Measurements from ENCODE around the gene INO80B. TPM values are rescaled to one million over a fixed set of nuclear protein-coding genes. Genes with fewer than 3 reads are reported as not detected.
"Not testable (repeated sequence)": the region's sequence is repeated elsewhere in the genome, so short reads cannot be mapped to it uniquely, and the experiment has no call there.

INO80B gene
- total RNA-seq, 2 experiments from 2014 or later, result 41.3 to 41.8 TPM

DNA sequence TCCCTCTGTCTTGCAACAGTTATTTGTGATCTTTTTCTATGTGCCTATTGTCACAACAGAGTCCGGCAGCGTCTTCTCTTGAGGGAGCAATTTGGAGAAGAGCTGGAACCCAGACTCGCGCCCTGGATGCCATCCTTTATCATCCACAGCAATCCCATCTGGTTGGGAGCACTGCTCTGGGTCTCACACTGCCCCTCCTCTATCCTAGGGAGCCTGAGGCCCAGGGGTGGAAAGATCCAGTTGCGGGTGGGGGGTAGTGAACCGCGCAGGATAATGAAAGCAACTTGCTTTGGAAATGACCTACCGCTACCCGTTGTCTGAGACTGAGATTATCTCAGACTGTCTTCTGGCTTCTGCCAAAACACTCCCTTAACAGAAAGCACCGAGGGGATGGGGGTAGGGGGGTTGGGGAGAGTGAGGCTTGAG is 4.1 kb downstream of the INO80B start:
- Mint-ChIP-seq H3K4me3 (peak overlapping the region; percentile 95), H3K4me1 (ENCODE audit: low read depth) (peaks cover 65% of the 10 kb centered on the region), H3K36me3 (ENCODE audit: low read depth) (peaks cover 40% of the 10 kb centered on the region), H3K27me3 (no peaks in the 10 kb centered on the region), H3K9me3 (no peaks in the 10 kb centered on the region), H3K27ac (peak overlapping the region; percentile 98)
- POLR2A ChIA-PET, result interaction anchor here (0.6 to 6.5 kb wide), 24 partner anchors 12 to 721 kb away, joined by 3 to 225 read pairs (median 6); partner anchors contain the start of genes AUP1, C2orf81, CCDC142 and HTRA2
- peak overlapping the region; percentile 82 to 100 for H3K27ac ChIP-seq (ENCODE audit: low read depth in 1 of 2, low read length in 2 of 2)
- intact Hi-C loops (cut with DNase I, micrococcal nuclease), result loop anchor here (1.0 to 10.0 kb wide), 3 partner anchors 13 to 1224 kb away; partner anchors contain the start of genes CCT7 (in 2 of the 2), PRADC1 (in 2 of the 2), MRPL53 (in 1 of the 2) and TTC31 (in 1 of the 2)
- H3K27me3 ChIP-seq (ENCODE audit: control insufficient read depth in 1 of 2, insufficient read depth in 2 of 2, low read length in 2 of 2), result no peaks in the 10 kb centered on the region
- H3K36me3 ChIP-seq (ENCODE audit: insufficient read depth, low read length), result peaks cover 25% of the 10 kb centered on the region
- peaks cover 46% of the 10 kb centered on the region for H3K4me1 ChIP-seq (ENCODE audit: insufficient read depth, low read length)
- peak overlapping the region; percentile 96 for H3K4me3 ChIP-seq (ENCODE audit: low read length)
- H3K9me3 ChIP-seq (ENCODE audit: control insufficient read depth in 1 of 2, insufficient read depth in 1 of 2, low read length in 2 of 2), result no peaks in the 10 kb centered on the region
- DNase-seq (peak in 1 of 14 experiments; percentile 43), ATAC-seq (ENCODE audit: poor library complexity) (no peak)
- CTCF ChIA-PET, result interaction anchor here (0.6 to 6.2 kb wide), 4 partner anchors 10 to 73 kb away, joined by 3 to 61 read pairs (median 8); partner anchors contain the start of genes CCDC142, MRPL53 and TTC31
- TF ChIP-seq, protein P1, sequence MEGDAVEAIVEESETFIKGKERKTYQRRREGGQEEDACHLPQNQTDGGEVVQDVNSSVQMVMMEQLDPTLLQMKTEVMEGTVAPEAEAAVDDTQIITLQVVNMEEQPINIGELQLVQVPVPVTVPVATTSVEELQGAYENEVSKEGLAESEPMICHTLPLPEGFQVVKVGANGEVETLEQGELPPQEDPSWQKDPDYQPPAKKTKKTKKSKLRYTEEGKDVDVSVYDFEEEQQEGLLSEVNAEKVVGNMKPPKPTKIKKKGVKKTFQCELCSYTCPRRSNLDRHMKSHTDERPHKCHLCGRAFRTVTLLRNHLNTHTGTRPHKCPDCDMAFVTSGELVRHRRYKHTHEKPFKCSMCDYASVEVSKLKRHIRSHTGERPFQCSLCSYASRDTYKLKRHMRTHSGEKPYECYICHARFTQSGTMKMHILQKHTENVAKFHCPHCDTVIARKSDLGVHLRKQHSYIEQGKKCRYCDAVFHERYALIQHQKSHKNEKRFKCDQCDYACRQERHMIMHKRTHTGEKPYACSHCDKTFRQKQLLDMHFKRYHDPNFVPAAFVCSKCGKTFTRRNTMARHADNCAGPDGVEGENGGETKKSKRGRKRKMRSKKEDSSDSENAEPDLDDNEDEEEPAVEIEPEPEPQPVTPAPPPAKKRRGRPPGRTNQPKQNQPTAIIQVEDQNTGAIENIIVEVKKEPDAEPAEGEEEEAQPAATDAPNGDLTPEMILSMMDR (IDR thresholded peaks at IDR 0.05), result no peak

DNA sequence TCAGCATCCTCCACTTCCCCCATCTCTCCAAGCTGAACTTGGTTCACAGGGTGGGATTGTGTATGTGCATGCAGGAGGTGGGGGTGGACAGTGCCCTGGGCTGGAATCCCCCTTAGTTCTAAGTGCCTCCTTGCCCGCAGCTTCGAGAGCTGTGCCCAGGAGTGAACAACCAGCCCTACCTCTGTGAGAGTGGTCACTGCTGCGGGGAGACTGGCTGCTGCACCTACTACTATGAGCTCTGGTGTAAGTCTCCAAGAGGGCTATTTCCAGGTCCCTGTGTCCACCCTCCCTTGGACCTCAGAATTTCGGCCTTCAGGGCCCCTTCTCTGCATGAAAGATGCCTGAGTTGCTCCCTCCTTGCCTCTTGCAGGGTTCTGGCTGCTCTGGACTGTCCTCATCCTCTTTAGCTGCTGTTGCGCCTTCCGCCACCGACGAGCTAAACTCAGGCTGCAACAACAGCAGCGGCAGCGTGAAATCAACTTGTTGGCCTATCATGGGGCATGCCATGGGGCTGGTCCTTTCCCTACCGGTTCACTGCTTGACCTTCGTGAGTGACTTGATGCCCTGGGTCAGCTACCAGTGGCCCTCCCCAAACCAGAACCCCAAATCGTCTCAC is 4.7 kb downstream of the INO80B start:
- peak overlapping the region in 1 of 2 donors; percentile 4 for H3K27ac ChIP-seq (ENCODE audit: low read depth in 1 of 2, low read length in 2 of 2)
- H3K27ac Mint-ChIP-seq, result peak overlapping the region; percentile 98
- H3K4me3 Mint-ChIP-seq, result peak overlapping the region; percentile 95
- peaks cover 25% of the 10 kb centered on the region for H3K36me3 ChIP-seq (ENCODE audit: insufficient read depth, low read length)
- CTCF ChIA-PET, result interaction anchor here (6.2 kb wide), 1 partner anchor 22 kb away, joined by 61 read pairs; the partner anchor contains the start of genes CCDC142 and TTC31
- H3K36me3 Mint-ChIP-seq (ENCODE audit: low read depth), result peaks cover 40% of the 10 kb centered on the region
- ATAC-seq (ENCODE audit: poor library complexity); H3K4me3 ChIP-seq (ENCODE audit: low read length); H3K27me3 Mint-ChIP-seq; H3K9me3 ChIP-seq (ENCODE audit: control insufficient read depth in 1 of 2, insufficient read depth in 1 of 2, low read length in 2 of 2); H3K9me3 Mint-ChIP-seq; H3K27me3 ChIP-seq (ENCODE audit: control insufficient read depth in 1 of 2, insufficient read depth in 2 of 2, low read length in 2 of 2): not testable (repeated sequence)
- intact Hi-C loops (cut with DNase I, micrococcal nuclease), result loop anchor here (10.0 kb wide), 1 partner anchor 1225 kb away; the partner anchor contains the start of genes CCT7 (in 2 of the 2) and PRADC1 (in 2 of the 2)
- H3K4me1 Mint-ChIP-seq (ENCODE audit: low read depth), result peaks cover 66% of the 10 kb centered on the region
- POLR2A ChIA-PET, result interaction anchor here (1.7 to 6.5 kb wide), 6 partner anchors 11 to 115 kb away, joined by 5 to 225 read pairs (median 24); partner anchors contain the start of genes C2orf81, CCDC142, MRPL53 and PCGF1
- peak in 1 of 14 experiments; percentile 23 for DNase-seq
- H3K4me1 ChIP-seq (ENCODE audit: insufficient read depth, low read length), result peaks cover 48% of the 10 kb centered on the region

DNA sequence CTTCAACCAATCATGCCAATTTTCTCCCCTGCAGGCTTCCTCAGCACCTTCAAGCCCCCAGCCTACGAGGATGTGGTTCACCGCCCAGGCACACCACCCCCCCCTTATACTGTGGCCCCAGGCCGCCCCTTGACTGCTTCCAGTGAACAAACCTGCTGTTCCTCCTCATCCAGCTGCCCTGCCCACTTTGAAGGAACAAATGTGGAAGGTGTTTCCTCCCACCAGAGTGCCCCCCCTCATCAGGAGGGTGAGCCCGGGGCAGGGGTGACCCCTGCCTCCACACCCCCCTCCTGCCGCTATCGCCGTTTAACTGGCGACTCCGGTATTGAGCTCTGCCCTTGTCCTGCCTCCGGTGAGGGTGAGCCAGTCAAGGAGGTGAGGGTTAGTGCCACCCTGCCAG is 5.3 kb downstream of the INO80B start:
- CTCF ChIA-PET; H3K27me3 Mint-ChIP-seq; H3K9me3 ChIP-seq (ENCODE audit: control insufficient read depth in 1 of 2, insufficient read depth in 1 of 2, low read length in 2 of 2); DNase-seq; ATAC-seq (ENCODE audit: poor library complexity); intact Hi-C loops (cut with DNase I, micrococcal nuclease); H3K27me3 ChIP-seq (ENCODE audit: control insufficient read depth in 1 of 2, insufficient read depth in 2 of 2, low read length in 2 of 2); H3K27ac ChIP-seq (ENCODE audit: low read depth in 1 of 2, low read length in 2 of 2); H3K9me3 Mint-ChIP-seq; H3K4me3 ChIP-seq (ENCODE audit: low read length): not testable (repeated sequence)
- Histone ChIP-seq H3K36me3 (ENCODE audit: insufficient read depth, low read length) (peaks cover 25% of the 10 kb centered on the region), H3K4me1 (ENCODE audit: insufficient read depth, low read length) (peaks cover 47% of the 10 kb centered on the region)
- peaks cover 35% of the 10 kb centered on the region for H3K36me3 Mint-ChIP-seq (ENCODE audit: low read depth)
- peak overlapping the region; percentile 30 for H3K4me3 Mint-ChIP-seq
- H3K27ac Mint-ChIP-seq, result peak overlapping the region; percentile 98
- POLR2A ChIA-PET, result interaction anchor here (0.6 to 6.5 kb wide), 2 partner anchors 10 to 72 kb away, joined by 3 to 225 read pairs; partner anchors contain the start of gene MRPL53
- peaks cover 60% of the 10 kb centered on the region for H3K4me1 Mint-ChIP-seq (ENCODE audit: low read depth)

Measured in CD4-positive, alpha-beta T cell (primary cell).